LNCaP clone FGC (cell line): ENCODE results near the gene LPAR2.
"Not testable (repeated sequence)": the region's sequence is repeated elsewhere in the genome, so short reads cannot be mapped to it uniquely, and the experiment has no call there.

ENCODE experiments used
- DNase-seq: peaks from one replicate; pipeline ENCODE4 v3.0.0-alpha.2; 2011; ENCODE audit warnings: low read depth
- H3K4me3 ChIP-seq: 2 replicates; pipeline ENCODE4 v1.5.1; 2011; ENCODE audit warnings: mild to moderate bottlenecking, low read depth, low read length, control low read depth
- TF ChIP-seq, protein P1 (sequence below): IDR thresholded peaks from 2 replicates; pipeline ENCODE4 v1.5.1; 2012; ENCODE audit warnings: mild to moderate bottlenecking; ENCODE audit not compliant: control insufficient read depth, insufficient read depth; ENCODE audit errors: extremely low read depth

The LPAR2 gene

DNA sequence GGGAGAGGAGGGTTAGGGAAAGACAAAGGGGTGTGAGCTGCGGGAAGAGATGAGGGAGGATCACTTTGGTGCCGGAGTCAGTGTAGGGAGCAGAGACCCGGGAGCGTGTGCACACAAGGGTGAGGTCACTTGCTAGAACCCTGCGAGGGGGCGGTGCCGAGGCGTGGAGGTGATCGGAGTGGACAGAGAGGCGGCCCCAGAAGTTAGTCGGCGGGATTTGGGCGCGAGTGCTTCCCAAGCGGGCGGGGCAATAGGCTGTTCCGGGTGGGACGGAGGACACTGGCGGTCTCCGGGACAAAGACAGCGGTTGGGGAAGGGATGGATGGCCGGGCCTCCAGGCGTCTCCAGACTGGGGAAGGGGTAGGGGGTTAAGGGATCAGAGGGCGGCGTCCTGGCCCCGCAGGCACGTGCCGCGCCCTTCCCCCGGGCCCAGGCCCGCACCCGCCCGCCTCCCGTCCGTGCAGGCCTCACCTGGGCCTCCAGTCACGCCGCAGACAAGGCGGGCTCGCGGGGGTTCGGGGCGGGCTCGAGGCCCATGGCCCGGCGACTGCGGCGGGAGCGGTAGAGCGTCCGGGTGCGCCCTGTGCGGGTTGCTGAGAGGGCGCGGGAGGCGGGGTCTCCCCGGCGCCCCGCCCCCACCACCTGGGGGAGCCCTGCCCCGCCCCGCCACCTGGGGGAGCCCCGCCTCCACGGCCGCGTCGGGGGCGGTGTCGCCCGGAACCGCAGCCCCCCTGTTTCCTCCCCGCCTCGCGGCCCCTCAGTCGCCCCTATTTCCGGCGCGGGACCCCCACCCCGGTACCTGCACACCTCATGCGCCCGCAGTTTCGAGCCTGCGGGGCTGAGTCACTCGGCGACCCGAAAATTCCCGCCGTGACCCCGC is at the start of gene LPAR2:
LPAR2 (minus strand) TSS at position 600 of the 880 bp plus-strand sequence. CDS start 945 bp downstream, outside the sequence.
- TF ChIP-seq, protein P1, sequence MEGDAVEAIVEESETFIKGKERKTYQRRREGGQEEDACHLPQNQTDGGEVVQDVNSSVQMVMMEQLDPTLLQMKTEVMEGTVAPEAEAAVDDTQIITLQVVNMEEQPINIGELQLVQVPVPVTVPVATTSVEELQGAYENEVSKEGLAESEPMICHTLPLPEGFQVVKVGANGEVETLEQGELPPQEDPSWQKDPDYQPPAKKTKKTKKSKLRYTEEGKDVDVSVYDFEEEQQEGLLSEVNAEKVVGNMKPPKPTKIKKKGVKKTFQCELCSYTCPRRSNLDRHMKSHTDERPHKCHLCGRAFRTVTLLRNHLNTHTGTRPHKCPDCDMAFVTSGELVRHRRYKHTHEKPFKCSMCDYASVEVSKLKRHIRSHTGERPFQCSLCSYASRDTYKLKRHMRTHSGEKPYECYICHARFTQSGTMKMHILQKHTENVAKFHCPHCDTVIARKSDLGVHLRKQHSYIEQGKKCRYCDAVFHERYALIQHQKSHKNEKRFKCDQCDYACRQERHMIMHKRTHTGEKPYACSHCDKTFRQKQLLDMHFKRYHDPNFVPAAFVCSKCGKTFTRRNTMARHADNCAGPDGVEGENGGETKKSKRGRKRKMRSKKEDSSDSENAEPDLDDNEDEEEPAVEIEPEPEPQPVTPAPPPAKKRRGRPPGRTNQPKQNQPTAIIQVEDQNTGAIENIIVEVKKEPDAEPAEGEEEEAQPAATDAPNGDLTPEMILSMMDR, result no peak
- DNase-seq, result peak; percentile 34
- H3K4me3 ChIP-seq, result peak within 1 kb of the TSS; percentile 68

DNA sequence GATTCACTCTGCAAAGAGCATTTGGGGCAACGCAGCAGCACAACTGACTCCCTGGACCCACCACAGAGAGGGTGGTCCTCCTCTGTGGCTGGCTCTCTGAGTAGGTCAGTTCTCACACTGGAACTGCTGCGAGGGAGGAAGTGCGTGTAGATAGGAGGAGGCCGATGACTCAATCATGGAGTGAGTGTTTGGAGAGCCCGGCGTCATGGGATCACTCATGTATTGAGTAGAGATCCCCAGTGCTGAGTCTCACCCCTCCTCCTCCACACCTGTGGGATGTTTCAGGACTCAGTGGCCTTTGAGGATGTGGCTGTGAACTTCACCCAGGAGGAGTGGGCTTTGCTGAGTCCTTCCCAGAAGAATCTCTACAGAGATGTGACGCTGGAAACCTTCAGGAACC is 49.6 kb upstream of the LPAR2 start:
- DNase-seq, result no peak
- no peak overlapping the region for H3K4me3 ChIP-seq
- TF ChIP-seq, protein P1, result no peak

- TF ChIP-seq, protein P1, result no peak
- no peak for DNase-seq
- H3K4me3 ChIP-seq, result no peak overlapping the region
Measured at GRCh38 chr19:19674315-19674714, 46.3 kb upstream of the LPAR2 start.

- TF ChIP-seq, protein P1, result no peak
- DNase-seq, result no peak
- no peak overlapping the region for H3K4me3 ChIP-seq
Measured at GRCh38 chr19:19672816-19673215, 44.8 kb upstream of the LPAR2 start.

DNA sequence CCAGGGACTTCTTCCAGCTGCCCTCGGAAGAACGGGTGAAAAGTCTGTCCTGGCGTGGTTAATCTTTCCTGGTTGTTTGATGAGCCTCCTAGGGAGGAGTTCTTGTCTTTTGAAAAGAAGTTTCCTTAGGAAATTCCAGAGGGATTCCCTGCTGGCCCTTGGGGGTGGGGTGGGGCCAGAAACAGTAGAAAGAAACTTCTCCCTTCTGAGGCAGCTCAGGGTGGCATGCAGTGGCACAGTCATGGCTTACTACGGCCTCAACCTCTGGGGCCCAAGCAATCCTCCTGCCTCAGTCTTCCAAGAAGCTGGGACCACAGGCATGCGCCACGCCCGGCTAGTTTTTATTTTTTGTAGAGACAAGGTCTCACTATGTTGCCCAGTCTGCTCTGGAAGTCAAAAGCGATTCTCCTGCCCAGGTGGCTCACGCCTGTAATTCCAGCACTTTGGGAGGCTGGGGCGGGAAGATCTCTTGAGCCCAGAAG is 42.1 kb upstream of the LPAR2 start:
- DNase-seq, result no peak
- H3K4me3 ChIP-seq, result peak overlapping the region; percentile 93
- TF ChIP-seq, protein P1, result no peak

GRCh38 chr19:19668230-19669012 is 40.4 kb upstream of the LPAR2 start, which contains the start of gene ZNF101:
TSS of gene ZNF101 (plus strand) at chr19:19668839. CDS start at chr19:19668964, 125 bp downstream.
- TF ChIP-seq, protein P1, result no peak
- DNase-seq, result peak; percentile 62

GRCh38 chr19:19665420-19665948 is 37.5 kb upstream of the LPAR2 start:
- H3K4me3 ChIP-seq, DNase-seq: not testable (repeated sequence)

More at GRCh38 chr19:19668230-19669012, 40.4 kb upstream of the LPAR2 start, which contains the start of gene ZNF101:
- peak within 1 kb of the TSS; percentile 93 for H3K4me3 ChIP-seq
